ENCODE results near the gene FAM83B. TPM values are rescaled to one million over a fixed set of nuclear protein-coding genes. Genes with fewer than 3 reads are reported as not detected.

Gene FAM83B
- total RNA-seq, 1 donor from 2014 or later = 0.63 TPM

DNA sequence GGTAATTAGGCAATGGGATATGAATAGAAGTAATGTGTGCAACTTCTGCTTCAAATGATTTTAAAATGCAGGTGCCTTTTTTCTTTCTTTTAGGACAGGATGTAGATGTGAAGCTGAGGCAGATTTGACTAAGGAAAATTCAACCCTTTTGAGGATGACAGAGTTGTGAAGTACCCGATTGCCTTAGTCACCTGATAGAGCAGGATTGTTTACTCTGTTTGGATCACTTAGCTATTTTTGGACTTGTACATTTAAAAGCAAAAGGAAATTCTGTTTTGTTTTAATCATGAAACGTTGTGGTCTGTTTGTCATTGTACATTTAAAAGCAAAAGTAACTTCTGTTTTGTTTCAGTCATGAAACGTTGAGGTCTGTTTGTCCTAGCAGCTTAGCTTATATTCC, 143.4 kb downstream of the FAM83B start:
- H3K9me3 ChIP-seq (replicated peaks) = peaks cover 49% of the 10 kb centered on the region
- H3K27me3 ChIP-seq (ENCODE audit: low read depth) = no peaks in the 10 kb centered on the region
- TF ChIP-seq, protein P1, sequence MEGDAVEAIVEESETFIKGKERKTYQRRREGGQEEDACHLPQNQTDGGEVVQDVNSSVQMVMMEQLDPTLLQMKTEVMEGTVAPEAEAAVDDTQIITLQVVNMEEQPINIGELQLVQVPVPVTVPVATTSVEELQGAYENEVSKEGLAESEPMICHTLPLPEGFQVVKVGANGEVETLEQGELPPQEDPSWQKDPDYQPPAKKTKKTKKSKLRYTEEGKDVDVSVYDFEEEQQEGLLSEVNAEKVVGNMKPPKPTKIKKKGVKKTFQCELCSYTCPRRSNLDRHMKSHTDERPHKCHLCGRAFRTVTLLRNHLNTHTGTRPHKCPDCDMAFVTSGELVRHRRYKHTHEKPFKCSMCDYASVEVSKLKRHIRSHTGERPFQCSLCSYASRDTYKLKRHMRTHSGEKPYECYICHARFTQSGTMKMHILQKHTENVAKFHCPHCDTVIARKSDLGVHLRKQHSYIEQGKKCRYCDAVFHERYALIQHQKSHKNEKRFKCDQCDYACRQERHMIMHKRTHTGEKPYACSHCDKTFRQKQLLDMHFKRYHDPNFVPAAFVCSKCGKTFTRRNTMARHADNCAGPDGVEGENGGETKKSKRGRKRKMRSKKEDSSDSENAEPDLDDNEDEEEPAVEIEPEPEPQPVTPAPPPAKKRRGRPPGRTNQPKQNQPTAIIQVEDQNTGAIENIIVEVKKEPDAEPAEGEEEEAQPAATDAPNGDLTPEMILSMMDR (IDR thresholded peaks at IDR 0.05; ENCODE audit: borderline replicate concordance) = no peak
- intact Hi-C loops (cut with micrococcal nuclease) = no loop called here
- no peak overlapping the region for H3K4me3 ChIP-seq
- H3K4me1 ChIP-seq = no peaks in the 10 kb centered on the region
- DNase-seq = no peak
- H3K27ac ChIP-seq (replicated peaks) = no peak overlapping the region
- H3K36me3 ChIP-seq = no peaks in the 10 kb centered on the region
